ENCODE results near the gene MRPL11.

DNA sequence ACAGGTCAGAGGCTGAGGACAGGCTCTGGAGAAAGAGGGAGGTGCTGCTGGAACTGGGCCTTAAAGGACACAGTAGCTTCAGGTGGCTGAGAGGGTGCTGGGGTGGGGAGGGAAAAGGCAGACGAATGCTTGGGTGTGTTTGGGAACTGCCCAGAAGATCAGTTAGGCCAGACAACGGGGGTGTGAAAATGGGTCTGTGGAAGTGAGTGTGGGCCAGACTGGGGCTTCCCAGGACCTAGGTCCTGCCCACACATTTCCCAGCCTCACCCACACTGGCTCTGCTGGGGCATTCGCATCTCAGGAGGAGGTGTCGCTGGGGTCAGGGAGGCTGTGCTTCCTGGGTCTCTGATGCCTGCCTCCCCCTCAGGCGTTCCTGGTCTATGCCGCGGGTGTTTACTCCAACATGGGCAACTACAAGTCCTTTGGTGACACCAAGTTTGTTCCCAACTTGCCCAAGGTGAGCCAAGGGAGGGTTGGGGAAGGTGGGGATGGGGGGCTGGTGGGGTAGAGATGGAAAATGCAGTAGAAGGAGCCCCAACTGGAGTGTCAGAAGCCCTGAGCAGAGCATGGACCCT lies 46.2 kb upstream of the MRPL11 start:
- TF ChIP-seq POLR2AphosphoS5 (IDR thresholded peaks at IDR 0.05) (no peak), EP300 (IDR thresholded peaks at IDR 0.05) (no peak)
